HG03575 (cell line): Measurements from ENCODE around the gene ACAA2.
"Not testable (repeated sequence)": the region's sequence is repeated elsewhere in the genome, so short reads cannot be mapped to it uniquely, and the experiment has no call there.

Experiments
- ATAC-seq: cut with Tn5 transposase; IDR thresholded peaks from one replicate; pipeline ENCODE4 v1.9.1; 2021; ENCODE audit not compliant: unreplicated experiment, insufficient number of reproducible peaks, low FRiP score; ENCODE audit errors: extremely low read depth

The ACAA2 gene

GRCh38 chr18:49846718-49847470 lies 33.6 kb upstream of the ACAA2 start:
- no peak for ATAC-seq

DNA sequence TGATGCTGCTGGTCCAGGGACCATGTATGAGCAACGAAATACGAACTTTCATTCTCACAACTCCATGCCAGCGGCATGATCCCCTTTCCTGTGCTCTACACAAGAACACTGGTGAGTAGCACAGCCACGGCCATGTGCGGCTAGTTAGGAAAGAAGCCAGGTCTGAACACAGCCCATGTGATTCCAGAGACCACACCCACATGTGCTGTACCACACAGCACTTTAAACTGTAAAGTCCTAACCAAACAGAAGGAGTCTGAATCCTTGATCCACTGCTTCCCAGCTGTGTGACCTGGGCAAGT lies 33.0 kb upstream of the ACAA2 start:
- ATAC-seq = no peak

GRCh38 chr18:49845629-49846360 lies 32.5 kb upstream of the ACAA2 start:
- ATAC-seq = no peak

GRCh38 chr18:49844903-49845302 lies 31.6 kb upstream of the ACAA2 start:
- ATAC-seq = no peak

DNA sequence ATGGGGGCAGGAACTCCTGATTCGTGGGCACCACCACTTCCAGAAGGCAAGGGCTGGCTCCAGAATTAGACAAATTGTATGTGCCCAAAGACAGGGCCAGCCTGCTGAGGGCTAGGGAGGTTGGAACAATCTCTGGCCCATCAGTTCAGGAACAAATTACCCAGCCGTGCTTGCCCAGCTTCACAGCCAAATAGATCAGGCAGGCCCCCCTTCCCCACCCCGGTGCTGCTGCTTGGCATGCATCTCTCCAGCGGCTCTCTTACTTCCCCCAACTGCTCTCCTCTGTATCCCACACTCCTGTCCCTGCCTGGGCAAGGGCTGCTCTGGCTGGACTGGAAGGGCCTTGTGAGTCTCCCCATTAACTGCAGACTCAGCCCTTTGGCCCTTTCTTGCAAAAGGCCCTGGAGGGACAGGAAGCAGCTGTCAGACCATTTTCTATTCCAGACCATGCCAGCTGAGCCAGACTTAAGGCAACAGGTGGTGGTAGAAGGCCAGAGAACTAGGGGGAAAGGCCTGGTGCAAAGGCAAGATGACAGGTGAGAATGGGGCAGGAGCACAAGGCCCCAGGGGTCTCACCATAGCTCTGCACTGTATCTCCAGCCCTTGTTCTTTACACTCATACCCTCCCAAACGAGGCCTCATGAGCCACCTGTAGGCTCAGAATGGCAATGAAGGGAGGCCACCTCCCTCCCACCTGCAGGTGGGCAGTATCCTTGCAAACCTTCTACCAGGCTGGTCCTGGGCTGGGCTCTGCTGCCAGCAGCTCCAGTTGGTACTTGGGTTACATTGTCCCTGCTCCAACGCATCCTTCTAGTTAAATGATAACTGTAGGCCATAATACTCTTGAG lies 30.7 kb upstream of the ACAA2 start:
- ATAC-seq = no peak

DNA sequence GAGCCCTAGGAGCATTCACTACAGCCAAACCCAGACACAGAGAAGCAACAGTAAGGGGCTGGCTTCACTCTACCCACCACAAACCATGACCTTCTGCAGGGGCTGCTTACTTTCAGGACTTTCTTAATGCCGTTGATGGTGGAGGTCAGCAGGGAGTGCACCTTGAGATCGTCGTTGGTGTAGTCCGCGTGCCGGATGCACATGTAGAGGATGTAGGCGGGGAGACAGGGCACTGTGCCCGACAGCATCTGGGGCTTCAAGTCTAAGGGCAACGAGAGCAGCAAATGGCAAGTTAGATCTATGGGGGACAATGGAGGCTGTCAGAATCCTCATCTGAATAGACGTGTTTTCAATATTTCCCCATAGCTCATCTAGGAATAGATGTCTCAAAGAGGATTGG lies 29.8 kb upstream of the ACAA2 start:
- ATAC-seq = no peak

DNA sequence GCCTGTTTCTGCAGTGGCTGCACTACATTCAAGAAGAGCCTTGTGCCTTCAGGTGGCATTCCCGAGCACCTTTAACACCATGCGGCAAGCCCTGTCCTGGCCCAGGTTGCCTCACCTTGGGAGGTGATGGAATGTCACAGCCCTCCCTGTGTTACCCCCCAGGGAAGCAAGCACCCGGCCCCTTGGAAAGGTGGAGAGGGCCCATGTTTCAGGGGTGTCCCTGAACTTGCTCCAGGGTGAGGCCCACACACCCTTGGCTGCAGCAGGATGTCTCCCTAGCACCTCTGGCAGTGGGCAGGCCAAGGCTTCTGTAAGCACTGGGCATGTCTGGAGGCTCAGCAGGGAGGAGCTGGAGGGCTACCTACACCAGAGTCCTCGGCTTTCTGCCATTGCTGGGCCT lies 29.3 kb upstream of the ACAA2 start:
- no peak for ATAC-seq

DNA sequence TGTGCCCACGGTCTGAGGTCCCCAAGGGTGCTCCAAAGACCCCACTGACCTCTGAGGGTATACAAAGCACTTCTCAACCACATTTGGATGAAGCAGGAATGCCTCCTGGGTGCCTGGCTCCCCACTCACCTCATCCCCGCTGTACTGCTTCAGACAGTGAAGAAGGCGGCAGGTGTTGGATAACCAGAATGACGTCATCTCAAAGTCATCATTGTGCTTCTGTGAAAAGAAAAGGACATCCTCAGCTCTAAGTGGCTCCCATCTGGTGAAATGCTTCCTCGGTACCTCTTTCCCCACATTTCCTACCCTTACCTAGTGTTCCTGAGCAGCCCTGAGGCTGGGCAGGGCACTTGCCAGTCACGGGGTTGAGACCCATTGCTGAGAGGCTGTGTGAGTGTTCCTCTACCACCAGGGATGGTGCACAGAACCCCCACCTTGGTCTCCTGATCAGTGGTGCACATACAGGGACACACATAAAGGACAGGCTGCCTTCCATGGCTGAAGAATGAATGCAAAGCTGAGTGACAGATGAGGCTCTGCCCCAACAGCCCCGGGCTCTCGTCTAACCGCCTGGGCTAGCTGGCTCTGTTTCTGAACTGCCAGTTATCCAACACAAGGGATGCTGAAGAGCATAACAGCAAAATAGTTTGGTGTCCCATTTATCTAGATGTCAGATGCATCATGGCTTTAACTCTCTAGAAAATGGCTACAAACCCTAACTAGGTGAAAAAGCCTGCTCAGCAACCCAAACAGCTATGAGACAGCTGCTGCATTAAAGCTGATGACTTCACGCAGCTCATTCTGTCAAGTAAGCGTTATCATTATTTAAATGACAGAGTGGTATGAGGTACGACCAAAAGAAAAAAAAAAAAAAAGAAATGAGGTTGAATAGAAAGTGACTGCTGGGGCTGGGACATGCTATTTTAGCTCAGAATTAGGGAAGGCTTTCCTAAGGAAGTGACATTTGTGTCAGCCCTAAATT lies 28.2 kb upstream of the ACAA2 start:
- ATAC-seq = no peak

DNA sequence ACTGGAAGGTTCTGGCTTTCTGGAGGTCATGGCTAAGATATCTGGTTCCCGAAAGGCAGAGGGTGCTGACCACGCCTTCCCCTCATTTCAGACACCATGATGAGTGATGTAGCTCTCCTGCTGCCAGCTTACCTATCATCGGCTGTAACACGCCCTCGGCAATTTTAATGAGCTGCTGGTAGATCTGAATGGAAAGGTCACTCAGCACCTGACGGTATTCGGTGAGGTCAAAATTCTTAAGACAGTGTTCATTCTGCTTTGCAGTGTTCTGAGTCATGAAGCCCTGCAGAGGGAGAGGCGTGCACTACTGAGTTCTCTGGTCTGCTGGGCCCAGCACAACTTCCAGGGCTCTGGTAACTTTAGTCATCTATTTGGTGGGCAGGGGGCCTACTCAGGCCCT lies 25.7 kb upstream of the ACAA2 start:
- no peak for ATAC-seq

DNA sequence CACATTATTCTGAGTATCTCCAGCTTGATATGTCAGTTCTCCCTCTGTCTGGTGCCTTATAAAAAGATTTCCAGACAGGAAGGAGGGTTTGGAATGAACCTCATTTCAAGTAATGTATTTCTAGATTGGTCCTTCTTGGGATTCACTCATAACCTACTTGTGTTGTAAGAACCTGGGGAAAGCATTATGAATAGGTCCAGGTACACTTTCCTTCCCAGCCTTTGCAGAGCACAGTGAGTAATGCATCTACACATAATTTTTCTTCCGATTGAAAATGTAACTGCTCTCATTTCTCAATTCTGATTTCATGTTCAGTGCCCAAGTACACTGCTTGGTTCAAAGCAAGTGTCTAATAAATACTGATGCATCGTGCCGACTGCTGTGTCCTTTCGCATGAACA lies 25.0 kb upstream of the ACAA2 start:
- no peak for ATAC-seq

DNA sequence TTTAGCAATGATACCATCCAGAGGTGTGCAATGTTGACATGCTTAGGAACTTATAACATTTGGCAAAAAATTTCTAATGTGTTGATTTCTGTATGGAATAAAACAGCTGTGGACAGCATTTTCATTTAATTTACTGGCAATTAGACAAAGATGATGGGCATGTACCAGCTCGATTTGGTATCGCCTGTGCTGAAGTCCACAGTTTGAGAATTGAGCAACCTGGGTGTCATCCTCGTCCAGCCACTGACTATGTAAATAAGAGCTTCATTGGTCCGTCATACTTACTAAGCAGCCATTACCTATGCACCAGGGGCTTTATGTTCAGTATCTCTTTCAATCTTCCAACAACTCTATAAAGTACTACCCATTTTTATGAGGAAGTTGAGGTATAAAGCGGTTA lies 24.6 kb upstream of the ACAA2 start:
- no peak for ATAC-seq

GRCh38 chr18:49837316-49837835 lies 24.0 kb upstream of the ACAA2 start:
- ATAC-seq = not testable (repeated sequence)

DNA sequence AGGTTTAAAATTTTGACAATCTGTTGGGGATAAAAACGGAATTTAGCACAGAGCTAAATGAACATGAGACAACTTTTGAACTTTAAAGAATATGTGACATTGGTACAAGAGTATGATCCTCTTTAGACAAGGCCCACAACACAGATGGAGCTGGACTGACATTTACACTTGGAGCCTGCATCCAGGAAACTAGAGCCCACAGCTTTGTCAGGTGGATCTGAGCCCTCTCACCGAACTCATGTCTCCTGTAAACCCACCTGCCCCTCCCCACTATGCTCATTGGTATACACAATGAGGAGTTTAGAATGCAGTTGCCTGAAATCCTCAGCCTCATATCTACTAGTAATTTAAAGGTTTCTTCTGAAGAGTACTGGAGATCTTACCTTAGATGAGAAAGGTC lies 22.1 kb upstream of the ACAA2 start:
- ATAC-seq = no peak

GRCh38 chr18:49834258-49834657 lies 20.9 kb upstream of the ACAA2 start:
- ATAC-seq = no peak

GRCh38 chr18:49833814-49834213 lies 20.5 kb upstream of the ACAA2 start:
- no peak for ATAC-seq

DNA sequence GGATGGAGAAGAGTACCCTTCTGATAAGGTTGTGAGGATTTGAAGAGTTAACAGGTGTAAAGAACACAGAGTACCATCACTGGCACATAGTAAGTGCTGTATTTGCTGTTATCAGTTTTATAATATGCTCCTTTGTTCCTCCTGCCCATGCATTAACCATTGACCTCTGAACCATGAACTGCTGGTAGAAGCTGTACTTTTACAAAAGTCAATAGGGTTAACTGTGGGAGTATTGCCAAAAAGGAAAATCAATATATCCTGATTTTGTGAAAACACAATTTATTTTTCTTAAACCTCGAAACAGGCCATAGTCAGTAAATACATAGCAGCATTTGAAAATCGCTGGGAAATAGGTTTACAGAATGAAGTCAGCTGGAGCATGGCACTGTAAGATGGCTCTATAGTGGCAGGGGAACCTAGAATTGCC lies 18.9 kb upstream of the ACAA2 start:
- no peak for ATAC-seq

- no peak for ATAC-seq
Observed at GRCh38 chr18:49827996-49828395, 14.7 kb upstream of the ACAA2 start.

- no peak for ATAC-seq
Observed at GRCh38 chr18:49819823-49820671, 6.7 kb upstream of the ACAA2 start.
